Keratinocyte (primary cell): Measurements from ENCODE around the gene EHD3. TPM values are rescaled to one million over a fixed set of nuclear protein-coding genes. Genes with fewer than 3 reads are reported as not detected.

Experiments used
- DNase-seq: peaks from one replicate; pipeline ENCODE4 v3.0.0-alpha.2; 2011; ENCODE audit warnings: low read depth, missing footprints, low spot score
- FAIRE-seq: peaks from 2 replicates; lab custom pipeline; 2011; peaks lifted over from hg19 to GRCh38; lab: Jason Lieb, UNC
- H2AFZ ChIP-seq: 2 replicates; pipeline ENCODE4 v1.6.0; 2012; ENCODE audit warnings: low read length, control low read depth, inconsistent platforms; ENCODE audit not compliant: control insufficient read depth
- H3K27ac ChIP-seq: 2 replicates; pipeline ENCODE4 v1.5.1; 2011; ENCODE audit warnings: low read length; ENCODE audit not compliant: control insufficient read depth, insufficient read depth
- H3K27me3 ChIP-seq: 3 replicates; pipeline ENCODE4 v1.6.0; 2011; ENCODE audit warnings: low read length; ENCODE audit not compliant: control insufficient read depth, insufficient read depth; ENCODE audit errors: extremely low read depth
- H3K36me3 ChIP-seq, 2 experiments: 2 replicates in 1 of 2; 3 replicates in 1 of 2; pipeline ENCODE4 v1.5.1; 2011; ENCODE audit warnings: low read length in 2 of 2, mild to moderate bottlenecking in 1 of 2; ENCODE audit not compliant: control insufficient read depth in 2 of 2, insufficient read depth in 2 of 2; ENCODE audit errors: extremely low read depth in 1 of 2
- H3K4me1 ChIP-seq: 3 replicates; pipeline ENCODE4 v1.5.1; 2011; ENCODE audit warnings: low read length; ENCODE audit not compliant: control insufficient read depth, insufficient read depth; ENCODE audit errors: extremely low read depth
- H3K4me2 ChIP-seq: 3 replicates; pipeline ENCODE4 v1.6.0; 2011; ENCODE audit warnings: low read depth, low read length; ENCODE audit not compliant: control insufficient read depth, insufficient read depth; ENCODE audit errors: extremely low read depth
- H3K4me3 ChIP-seq, 3 experiments: fragments of 200-600 bp in 1 of 3; sonication (generic) in 1 of 3; 2 replicates in 2 of 3; 3 replicates in 1 of 3; pipeline ENCODE4 v1.5.1; 2011 to 2016; ENCODE audit warnings: low read length in 3 of 3, mild to moderate bottlenecking in 3 of 3, control low read depth in 2 of 3, inconsistent platforms in 1 of 3, low read depth in 1 of 3, mixed read lengths in 1 of 3, mixed run types in 1 of 3, moderate library complexity in 1 of 3; ENCODE audit not compliant: control insufficient read depth in 2 of 3, insufficient read depth in 2 of 3; ENCODE audit errors: extremely low read depth in 1 of 3
- H3K79me2 ChIP-seq: 2 replicates; pipeline ENCODE4 v1.6.0; 2012; ENCODE audit warnings: low read length; ENCODE audit not compliant: control insufficient read depth, insufficient read depth
- H3K9ac ChIP-seq: 3 replicates; pipeline ENCODE4 v1.6.0; 2011; ENCODE audit warnings: low read length; ENCODE audit not compliant: control insufficient read depth, insufficient read depth; ENCODE audit errors: extremely low read depth
- H3K9me1 ChIP-seq: 3 replicates; pipeline ENCODE4 v1.6.0; 2011; ENCODE audit warnings: low read length; ENCODE audit not compliant: control insufficient read depth, insufficient read depth; ENCODE audit errors: extremely low read depth
- H3K9me3 ChIP-seq: 2 replicates; pipeline ENCODE4 v1.5.1; 2012; ENCODE audit warnings: low read depth, low read length; ENCODE audit not compliant: control insufficient read depth
- H4K20me1 ChIP-seq: 3 replicates; pipeline ENCODE4 v1.6.0; 2011; ENCODE audit warnings: low read length; ENCODE audit not compliant: control insufficient read depth, insufficient read depth; ENCODE audit errors: extremely low read depth
- EZH2 ChIP-seq: IDR thresholded peaks from one replicate; pipeline ENCODE4 v1.6.1; 2012; ENCODE audit warnings: inconsistent platforms, mild to moderate bottlenecking, low read length, moderate library complexity
- dilution Hi-C: fragments of 300-500 bp; cut with MboI; formaldehyde crosslinking; loops from one replicate; pipeline ENCODE4 v1.7.0; 2020; ENCODE audit warnings: low sequenced_read_pairs; ENCODE audit not compliant: extremely low pct_ligation_motif_present
- polyA plus RNA-seq, 5 experiments: library from polyadenylated mRNA; depleted of rRNA in 3 of 5; stranded (reverse) in 3 of 5; stranded (forward) in 1 of 5; unstranded in 1 of 5; fragments of >200 nt; gene quantifications; 1 replicate in 1 of 5; 2 replicates in 3 of 5; 3 replicates in 1 of 5; pipeline versions ENCODE4 v1.2.1 to v1.2.3, GENCODE V29; 2011 to 2012; ENCODE audit warnings: missing spikeins in 2 of 5, low read depth in 1 of 5, low replicate concordance in 1 of 5
- TF ChIP-seq, protein P1 (sequence below), 3 experiments: IDR thresholded peaks in 1 of 3; conservative IDR thresholded peaks in 1 of 3; optimal IDR thresholded peaks in 1 of 3; 2 replicates in 2 of 3; 3 replicates in 1 of 3; pipeline versions ENCODE3 to v1.5.1; 2011; ENCODE audit warnings: low read length in 3 of 3, mild to moderate bottlenecking in 3 of 3, moderate library complexity in 2 of 3, control low read depth in 1 of 3, inconsistent platforms in 1 of 3; ENCODE audit not compliant: insufficient read depth in 2 of 3; ENCODE audit errors: extremely low read depth in 1 of 3

The EHD3 gene
- polyA plus RNA-seq, 1 donor (not counting 4 experiments of a cell fraction or from before 2014, with no cell fraction given) = 5.1 TPM

DNA sequence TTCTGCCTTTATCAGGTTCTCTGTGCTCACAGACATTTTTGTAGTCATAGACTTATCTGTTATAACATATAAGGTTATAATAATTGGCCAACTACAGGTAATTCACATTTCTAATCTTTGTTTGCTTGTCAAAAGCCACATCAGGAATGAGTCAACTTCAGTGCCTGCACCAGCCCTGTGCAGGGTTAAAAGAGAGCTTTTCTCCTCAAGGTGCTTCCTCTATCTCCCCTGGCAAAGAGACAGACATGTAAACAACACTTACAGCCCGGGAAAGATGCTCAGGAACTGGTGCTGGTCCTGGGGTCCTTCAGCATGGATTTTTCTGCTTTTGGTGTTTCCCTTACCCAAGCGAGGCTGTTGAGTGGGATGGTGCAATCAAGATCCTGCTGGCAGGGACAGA lies 7.7 kb upstream of the EHD3 start:
- Histone ChIP-seq H3K9me1 (no peaks in the 10 kb centered on the region), H3K27me3 (no peaks in the 10 kb centered on the region), H3K36me3 (no peaks in the 10 kb centered on the region), H3K4me3 (no peak overlapping the region), H4K20me1 (no peaks in the 10 kb centered on the region), H3K27ac (no peak overlapping the region), H3K4me1 (peaks cover 18% of the 10 kb centered on the region), H2AFZ (no peak overlapping the region), H3K79me2 (no peaks in the 10 kb centered on the region), H3K4me2 (no peak overlapping the region), H3K9ac (no peak overlapping the region), H3K9me3 (no peaks in the 10 kb centered on the region)
- DNase-seq (no peak), FAIRE-seq (peak; percentile 29)
- dilution Hi-C loops = no loop called here
- TF ChIP-seq, protein P1, sequence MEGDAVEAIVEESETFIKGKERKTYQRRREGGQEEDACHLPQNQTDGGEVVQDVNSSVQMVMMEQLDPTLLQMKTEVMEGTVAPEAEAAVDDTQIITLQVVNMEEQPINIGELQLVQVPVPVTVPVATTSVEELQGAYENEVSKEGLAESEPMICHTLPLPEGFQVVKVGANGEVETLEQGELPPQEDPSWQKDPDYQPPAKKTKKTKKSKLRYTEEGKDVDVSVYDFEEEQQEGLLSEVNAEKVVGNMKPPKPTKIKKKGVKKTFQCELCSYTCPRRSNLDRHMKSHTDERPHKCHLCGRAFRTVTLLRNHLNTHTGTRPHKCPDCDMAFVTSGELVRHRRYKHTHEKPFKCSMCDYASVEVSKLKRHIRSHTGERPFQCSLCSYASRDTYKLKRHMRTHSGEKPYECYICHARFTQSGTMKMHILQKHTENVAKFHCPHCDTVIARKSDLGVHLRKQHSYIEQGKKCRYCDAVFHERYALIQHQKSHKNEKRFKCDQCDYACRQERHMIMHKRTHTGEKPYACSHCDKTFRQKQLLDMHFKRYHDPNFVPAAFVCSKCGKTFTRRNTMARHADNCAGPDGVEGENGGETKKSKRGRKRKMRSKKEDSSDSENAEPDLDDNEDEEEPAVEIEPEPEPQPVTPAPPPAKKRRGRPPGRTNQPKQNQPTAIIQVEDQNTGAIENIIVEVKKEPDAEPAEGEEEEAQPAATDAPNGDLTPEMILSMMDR (optimal IDR thresholded peaks at IDR 0.05 in 1 of 3, IDR thresholded peaks at IDR 0.05 in 1 of 3, conservative IDR thresholded peaks at IDR 0.05 in 1 of 3; ENCODE audit: extremely low read depth in 1 of 3, insufficient read depth in 2 of 3, low read length in 3 of 3) = no peak
- no peak for TF ChIP-seq EZH2

DNA sequence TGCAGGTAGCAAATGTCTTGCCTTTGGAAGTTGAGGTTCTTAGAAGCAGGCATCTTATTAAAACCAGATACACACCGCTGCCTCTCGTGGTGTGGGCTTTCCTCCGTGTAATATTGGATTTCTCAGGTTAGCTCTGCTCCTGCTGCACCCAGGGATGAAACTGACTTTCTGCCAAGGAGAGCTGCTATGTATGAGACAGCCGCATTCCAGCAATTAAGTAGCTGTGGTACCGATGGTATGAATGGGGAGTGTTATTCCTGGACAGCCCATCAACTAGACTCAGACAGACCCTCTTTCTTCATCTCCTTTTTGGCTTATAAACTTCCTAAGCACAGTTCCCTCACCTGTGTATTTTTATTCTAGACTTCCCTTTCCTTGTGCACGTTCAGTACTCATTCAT lies 6.8 kb upstream of the EHD3 start:
- H3K4me1 ChIP-seq = peaks cover 18% of the 10 kb centered on the region
- TF ChIP-seq EZH2 = no peak
- TF ChIP-seq, protein P1 (optimal IDR thresholded peaks at IDR 0.05 in 1 of 3, IDR thresholded peaks at IDR 0.05 in 1 of 3, conservative IDR thresholded peaks at IDR 0.05 in 1 of 3; ENCODE audit: extremely low read depth in 1 of 3, insufficient read depth in 2 of 3, low read length in 3 of 3) = no peak
- FAIRE-seq = no peak
- no peaks in the 10 kb centered on the region for H4K20me1 ChIP-seq
- peak overlapping the region; percentile 80 for H3K4me2 ChIP-seq
- H3K9me1 ChIP-seq = no peaks in the 10 kb centered on the region
- H3K27ac ChIP-seq = peak overlapping the region; percentile 83
- DNase-seq = no peak
- H3K79me2 ChIP-seq = no peaks in the 10 kb centered on the region
- H3K27me3 ChIP-seq = no peaks in the 10 kb centered on the region
- peak overlapping the region in 1 of 3 experiments; percentile 31 for H3K4me3 ChIP-seq
- H2AFZ ChIP-seq = peak overlapping the region; percentile 93
- dilution Hi-C loops = no loop called here
- no peaks in the 10 kb centered on the region for H3K9me3 ChIP-seq
- H3K9ac ChIP-seq = peak overlapping the region; percentile 67
- H3K36me3 ChIP-seq = no peaks in the 10 kb centered on the region
